Activated CD4-positive, alpha-beta T cell treated with anti-CD3 and anti-CD28 coated beads for 36 hours (primary cell): ENCODE results near the gene ITPR2. TPM values are rescaled to one million over a fixed set of nuclear protein-coding genes. Genes with fewer than 3 reads are reported as not detected.
A peak's percentile ranks its signal among the peaks of the same experiment; 100 is the strongest.

Experiments used
- ATAC-seq: fragments of 200-7000 bp; cut with Tn5 transposase; one replicate; pipeline ENCODE4 v1.10.0; 2021; ENCODE audit warnings: mild to moderate bottlenecking, moderate library complexity
- CTCF ChIA-PET: fragments of 350-600 bp; sonication (Branson Sonifier 250); formaldehyde crosslinking; loops from one replicate; lab custom pipeline; 2021; ENCODE audit warnings: antibody characterized with exemption; lab: Charles Lee
- POLR2A ChIA-PET: fragments of 350-600 bp; sonication (Branson Sonifier 250); formaldehyde crosslinking; loops from one replicate; lab custom pipeline; 2021; ENCODE audit warnings: antibody characterized with exemption, inconsistent platforms; lab: Charles Lee
- DNase-seq: peaks from one replicate; pipeline ENCODE4 v3.0.0-alpha.2; 2020
- H3K27ac Mint-ChIP-seq: one replicate; pipeline ENCODE4 v1.8.0; 2021; ENCODE audit warnings: mixed read lengths
- H3K27me3 Mint-ChIP-seq: one replicate; pipeline ENCODE4 v1.8.0; 2021; ENCODE audit warnings: mixed read lengths
- H3K36me3 Mint-ChIP-seq: one replicate; pipeline ENCODE4 v1.8.0; 2021; ENCODE audit warnings: low read depth, mixed read lengths
- H3K4me1 Mint-ChIP-seq: one replicate; pipeline ENCODE4 v1.8.0; 2021; ENCODE audit warnings: mixed read lengths
- H3K4me3 Mint-ChIP-seq: one replicate; pipeline ENCODE4 v1.8.0; 2021; ENCODE audit warnings: mild to moderate bottlenecking, moderate library complexity, mixed read lengths
- H3K9me3 Mint-ChIP-seq: one replicate; pipeline ENCODE4 v1.8.0; 2021; ENCODE audit warnings: low read depth, mixed read lengths
- intact Hi-C, 2 experiments: fragments of 100-400 bp; cut with DNase I in 1 of 2; cut with micrococcal nuclease in 1 of 2; formaldehyde crosslinking; loops; one replicate each; pipeline versions ENCODE4 v1.14.2 to v1.15.1; 2022 to 2024; cut with DNase I, micrococcal nuclease
- total RNA-seq, 2 experiments: library from RNA; stranded (reverse); gene quantifications; one replicate each; pipeline ENCODE4 v1.2.3, GENCODE V29; 2021

ITPR2 gene
- total RNA-seq, result 10 to 100 TPM; 27.3 to 28.6 TPM

GRCh38 chr12:26832822-26833742 lies at the start of gene ITPR2:
Gene ITPR2, minus strand, starts transcription at chr12:26833194. Its CDS starts 413 bp downstream, at chr12:26832781.
- no peaks in the 10 kb centered on the region for H3K9me3 Mint-ChIP-seq

DNA sequence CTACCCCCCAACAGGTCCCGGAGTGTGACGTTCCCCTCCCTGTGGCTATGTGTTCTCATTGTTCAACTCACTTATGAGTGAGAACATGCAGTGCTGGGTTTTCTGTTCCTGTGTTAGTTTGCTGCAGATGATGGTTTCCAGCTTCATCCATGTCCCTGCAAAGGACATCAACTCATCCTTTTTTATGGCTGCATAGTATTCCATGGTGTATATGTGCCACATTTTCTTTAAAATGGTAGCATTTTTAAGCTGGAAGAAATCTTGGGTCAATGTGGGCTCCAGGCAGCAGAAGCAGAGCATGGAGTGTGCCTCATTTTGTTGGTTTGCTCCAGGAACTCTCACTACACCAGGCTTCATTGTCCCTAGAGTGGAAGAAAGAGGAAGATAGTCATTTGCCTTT lies 47.6 kb upstream of the ITPR2 start:
- ATAC-seq, result no peak
- Mint-ChIP-seq H3K27ac (no peak overlapping the region), H3K4me3 (no peak overlapping the region), H3K27me3 (peaks cover 2% of the 10 kb centered on the region), H3K9me3 (peaks cover 3% of the 10 kb centered on the region), H3K4me1 (peaks cover 10% of the 10 kb centered on the region), H3K36me3 (no peaks in the 10 kb centered on the region)
- POLR2A ChIA-PET, result no interaction called here
- intact Hi-C loops, result loop anchor here (10.0 kb wide), 2 partner anchors 46 to 756 kb away; partner anchors contain the start of genes BHLHE41 (in 1 of the 2) and ITPR2 (in 1 of the 2)
- CTCF ChIA-PET, result interaction anchor here (0.6 to 1.5 kb wide), 6 partner anchors 10 to 425 kb away, joined by 3 to 5 read pairs (median 4); no protein-coding TSS in a partner anchor
- no peak for DNase-seq

More at GRCh38 chr12:26832822-26833742, at the start of gene ITPR2:
- peaks cover 37% of the 10 kb centered on the region for H3K4me1 Mint-ChIP-seq
- intact Hi-C loops, result loop anchor here (1.0 to 10.0 kb wide), 10 partner anchors 52 to 878 kb away; partner anchors contain the start of genes FGFR1OP2 (in 2 of the 2), TM7SF3 (in 2 of the 2), MRPS35 (in 1 of the 2) and STK38L (in 1 of the 2)
- H3K27me3 Mint-ChIP-seq, result no peaks in the 10 kb centered on the region
- ChIA-PET CTCF (interaction anchor here (0.6 to 3.1 kb wide), 22 partner anchors 9 to 473 kb away, joined by 3 to 14 read pairs (median 3); no protein-coding TSS in a partner anchor), POLR2A (interaction anchor here (1.0 to 2.0 kb wide), 6 partner anchors 25 to 691 kb away, joined by 3 to 11 read pairs (median 4); partner anchors contain the start of genes MED21 and PPFIBP1)
- peak within 1 kb of the TSS; percentile 99 for H3K27ac Mint-ChIP-seq
- ATAC-seq (peak; percentile 91), DNase-seq (peak; percentile 97)
- H3K36me3 Mint-ChIP-seq, result peaks cover 13% of the 10 kb centered on the region
- H3K4me3 Mint-ChIP-seq, result peak within 1 kb of the TSS; percentile 96

DNA sequence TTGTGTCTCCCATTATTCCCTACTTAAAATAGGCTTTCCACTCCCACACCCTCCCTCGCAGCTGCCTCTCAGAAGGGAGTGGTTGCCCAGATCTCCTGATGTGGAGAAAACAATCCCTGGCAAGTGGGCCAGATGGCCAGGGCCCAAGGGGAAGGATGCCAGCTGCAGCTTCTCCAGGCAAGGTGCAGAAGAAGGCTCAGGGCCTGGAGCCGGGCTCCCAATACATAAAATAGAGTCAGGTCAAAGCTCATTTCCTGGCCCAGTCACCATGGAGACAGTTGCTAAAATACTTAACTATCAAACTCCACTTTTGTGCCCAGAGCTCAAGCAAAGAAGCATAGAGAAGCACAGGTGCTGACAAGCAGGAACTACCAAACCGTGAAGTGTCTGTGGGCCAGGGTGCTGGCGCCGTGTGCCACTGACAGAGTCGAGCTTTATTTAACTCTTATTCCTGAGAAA lies 45.7 kb upstream of the ITPR2 start:
- intact Hi-C loops, result no loop called here
- Mint-ChIP-seq H3K36me3 (no peaks in the 10 kb centered on the region), H3K27ac (no peak overlapping the region), H3K4me3 (no peak overlapping the region), H3K4me1 (no peaks in the 10 kb centered on the region), H3K27me3 (peaks cover 2% of the 10 kb centered on the region), H3K9me3 (peaks cover 3% of the 10 kb centered on the region)
- ChIA-PET POLR2A (no interaction called here), CTCF (interaction anchor here (0.7 to 1.9 kb wide), 7 partner anchors 12 to 157 kb away, joined by 3 to 6 read pairs (median 3); partner anchors contain the start of gene ITPR2)
- ATAC-seq (no peak), DNase-seq (no peak)

DNA sequence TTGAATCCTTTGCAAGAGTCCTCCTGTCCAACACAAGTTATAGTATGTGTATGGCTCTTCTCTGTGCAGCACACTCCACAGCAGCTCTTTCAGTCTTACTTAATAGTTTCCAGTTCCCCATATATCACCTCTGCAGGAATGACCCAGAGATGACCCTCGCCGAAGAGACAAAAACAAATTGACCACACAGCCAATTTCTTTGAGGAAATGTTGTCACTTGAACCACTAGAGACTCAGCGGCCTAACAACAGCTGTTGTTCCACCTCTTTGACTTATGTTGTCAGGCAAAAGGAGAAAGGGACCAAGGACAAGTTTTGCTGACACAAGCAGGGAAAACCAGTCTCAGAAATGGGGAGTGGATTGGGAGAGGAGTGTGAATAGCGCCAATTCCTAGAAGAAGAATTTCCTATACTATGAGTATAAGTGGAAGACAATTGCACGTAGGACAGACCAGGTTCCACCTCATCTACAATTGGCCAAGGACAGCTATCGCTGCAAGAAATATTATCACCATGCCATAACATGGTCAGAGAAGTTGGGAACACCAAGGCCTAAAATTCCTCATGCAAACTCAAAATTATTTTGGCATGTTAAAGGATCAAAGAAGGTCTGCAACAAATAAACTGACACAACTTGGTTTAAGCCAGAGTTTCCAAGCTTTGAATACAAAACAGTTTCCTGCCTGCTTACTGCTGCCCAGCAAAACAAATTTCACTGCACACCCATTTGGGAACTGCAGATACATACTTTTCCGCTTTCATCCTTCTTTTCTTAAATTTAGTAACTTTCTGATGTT lies 41.7 kb upstream of the ITPR2 start:
- ATAC-seq (no peak), DNase-seq (no peak)
- Mint-ChIP-seq H3K27ac (no peak overlapping the region), H3K4me1 (peaks cover 9% of the 10 kb centered on the region), H3K4me3 (no peak overlapping the region), H3K9me3 (no peaks in the 10 kb centered on the region), H3K27me3 (no peaks in the 10 kb centered on the region), H3K36me3 (no peaks in the 10 kb centered on the region)
- intact Hi-C loops, result no loop called here
- ChIA-PET CTCF (interaction anchor here (1.1 to 3.1 kb wide), 4 partner anchors 10 to 16 kb away, joined by 3 to 20 read pairs (median 4); no protein-coding TSS in a partner anchor), POLR2A (no interaction called here)

DNA sequence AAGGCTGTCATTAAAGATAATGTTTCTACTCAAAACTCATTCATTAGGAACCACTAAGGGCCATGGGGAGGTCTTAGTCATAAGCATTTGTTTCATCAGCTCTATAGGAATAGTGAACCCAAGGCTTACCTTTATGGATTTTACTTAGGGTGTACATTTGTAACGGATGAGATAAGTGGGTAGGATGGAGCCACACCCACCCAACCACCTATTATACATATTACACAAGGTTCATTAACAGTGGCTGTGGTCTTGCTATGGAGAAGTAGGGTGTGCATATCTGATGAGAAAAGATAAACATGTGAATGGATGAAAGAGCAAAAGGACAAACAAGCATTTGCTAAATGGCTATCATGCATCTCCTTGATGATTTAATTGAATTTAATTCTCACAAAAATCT lies 39.6 kb upstream of the ITPR2 start:
- CTCF ChIA-PET, result interaction anchor here (1.2 kb wide), 2 partner anchors 12 to 15 kb away, joined by 3 to 4 read pairs; no protein-coding TSS in a partner anchor
- H3K27ac Mint-ChIP-seq, result no peak overlapping the region
- H3K4me3 Mint-ChIP-seq, result no peak overlapping the region
- no peak for DNase-seq
- POLR2A ChIA-PET, result no interaction called here
- intact Hi-C loops, result no loop called here
- ATAC-seq, result no peak
- H3K4me1 Mint-ChIP-seq, result peaks cover 15% of the 10 kb centered on the region
- no peaks in the 10 kb centered on the region for H3K36me3 Mint-ChIP-seq
- no peaks in the 10 kb centered on the region for H3K27me3 Mint-ChIP-seq
- no peaks in the 10 kb centered on the region for H3K9me3 Mint-ChIP-seq

DNA sequence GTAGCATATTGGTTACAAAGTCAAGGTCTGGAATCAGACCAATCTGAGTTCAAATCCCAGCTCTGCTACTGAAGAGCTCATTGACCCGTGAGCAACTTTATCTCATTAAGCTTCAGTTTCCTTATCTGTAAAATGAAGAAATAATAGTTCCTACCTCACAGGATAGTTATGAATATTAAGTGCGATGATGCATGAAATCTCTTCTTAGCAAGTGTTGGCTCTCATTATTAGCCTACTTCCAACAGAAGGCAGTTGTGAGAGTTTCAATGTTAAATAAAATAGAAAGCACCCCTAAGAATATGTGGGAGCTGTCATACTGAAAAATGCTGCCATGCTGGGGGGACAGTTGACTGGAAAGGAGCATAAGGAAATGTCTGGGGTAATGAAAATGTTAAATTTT lies 39.0 kb upstream of the ITPR2 start:
- no peaks in the 10 kb centered on the region for H3K27me3 Mint-ChIP-seq
- CTCF ChIA-PET, result interaction anchor here (1.2 kb wide), 2 partner anchors 13 to 16 kb away, joined by 3 to 4 read pairs; no protein-coding TSS in a partner anchor
- intact Hi-C loops, result no loop called here

GRCh38 chr12:26870491-26871419 lies 37.8 kb upstream of the ITPR2 start:
- intact Hi-C loops, result no loop called here
- H3K9me3 Mint-ChIP-seq, result no peaks in the 10 kb centered on the region
- POLR2A ChIA-PET, result no interaction called here
- H3K27ac Mint-ChIP-seq, result no peak overlapping the region
- DNase-seq (no peak), ATAC-seq (no peak)
- CTCF ChIA-PET, result interaction anchor here (0.7 to 2.2 kb wide), 3 partner anchors 9 to 251 kb away, joined by 5 to 7 read pairs (median 5); no protein-coding TSS in a partner anchor
- no peak overlapping the region for H3K4me3 Mint-ChIP-seq
- no peaks in the 10 kb centered on the region for H3K27me3 Mint-ChIP-seq
- H3K4me1 Mint-ChIP-seq, result peaks cover 23% of the 10 kb centered on the region
- H3K36me3 Mint-ChIP-seq, result no peaks in the 10 kb centered on the region

More for the DNA sequence above, 39.0 kb upstream of the ITPR2 start:
- ATAC-seq (no peak), DNase-seq (no peak)
- Mint-ChIP-seq H3K27ac (no peak overlapping the region), H3K4me1 (peaks cover 21% of the 10 kb centered on the region), H3K36me3 (no peaks in the 10 kb centered on the region), H3K4me3 (no peak overlapping the region), H3K9me3 (no peaks in the 10 kb centered on the region)
- POLR2A ChIA-PET, result no interaction called here

DNA sequence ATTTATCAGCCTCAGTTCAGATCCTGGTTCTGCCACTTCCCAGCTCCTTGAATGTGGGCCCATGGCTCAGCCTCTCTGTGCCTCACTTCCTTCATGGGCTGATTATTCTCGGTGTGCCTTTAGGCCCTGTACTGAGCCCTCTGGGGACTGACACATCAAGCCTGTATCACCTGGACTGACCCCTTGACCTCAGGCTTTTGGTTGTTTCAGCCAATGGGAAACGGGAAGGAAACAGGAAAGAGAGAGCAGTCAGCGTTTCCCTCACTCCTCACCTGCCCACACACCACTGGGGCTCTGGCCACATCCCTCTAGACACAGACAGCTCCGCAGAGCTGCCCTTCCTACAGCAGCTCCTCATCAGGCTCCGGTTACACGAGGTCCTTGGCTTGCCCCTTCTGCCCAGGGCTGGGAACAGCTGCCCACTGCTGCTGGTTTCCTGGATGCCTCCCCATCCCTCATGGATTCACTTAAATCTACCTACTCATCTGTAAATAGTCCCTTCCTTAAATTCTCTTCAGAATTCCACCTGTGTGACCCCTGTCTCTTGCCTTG lies 37.0 kb upstream of the ITPR2 start:
- ATAC-seq, result no peak
- CTCF ChIA-PET, result interaction anchor here (0.5 to 2.2 kb wide), 4 partner anchors 10 to 144 kb away, joined by 3 to 7 read pairs (median 4); partner anchors contain the start of gene TM7SF3
- Mint-ChIP-seq H3K4me1 (peaks cover 23% of the 10 kb centered on the region), H3K36me3 (no peaks in the 10 kb centered on the region), H3K27ac (no peak overlapping the region), H3K27me3 (no peaks in the 10 kb centered on the region), H3K4me3 (no peak overlapping the region), H3K9me3 (no peaks in the 10 kb centered on the region)
- intact Hi-C loops, result no loop called here
- POLR2A ChIA-PET, result interaction anchor here (0.5 kb wide), 1 partner anchor 95 kb away, joined by 3 read pairs; no protein-coding TSS in a partner anchor
- no peak for DNase-seq

DNA sequence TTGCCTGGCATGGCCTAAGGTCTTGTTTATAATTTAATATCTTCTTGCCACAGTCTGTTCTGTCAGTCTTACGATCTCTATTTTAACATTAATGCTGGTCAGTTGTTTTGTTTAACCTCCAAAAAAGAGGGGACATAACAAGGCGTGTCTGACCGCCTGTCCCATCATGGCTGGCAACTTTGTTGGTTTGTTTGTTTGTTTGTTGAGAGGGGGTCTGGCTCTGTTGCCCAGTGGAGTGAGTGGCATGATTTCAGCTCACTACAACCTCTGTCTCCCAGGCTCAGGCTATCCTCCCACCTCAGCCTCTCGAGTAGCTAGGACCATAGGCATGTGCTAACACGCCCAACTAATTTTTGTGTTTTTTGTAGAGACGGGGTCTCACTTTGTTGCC lies 36.1 kb upstream of the ITPR2 start:
- DNase-seq, result no peak
- no peak for ATAC-seq
- H3K4me3 Mint-ChIP-seq, result no peak overlapping the region
- CTCF ChIA-PET, result interaction anchor here (0.5 to 1.8 kb wide), 4 partner anchors 8 to 145 kb away, joined by 3 to 6 read pairs (median 4); partner anchors contain the start of gene TM7SF3
- POLR2A ChIA-PET, result no interaction called here
- no peak overlapping the region for H3K27ac Mint-ChIP-seq
- no peaks in the 10 kb centered on the region for H3K27me3 Mint-ChIP-seq
- intact Hi-C loops, result no loop called here
- peaks cover 23% of the 10 kb centered on the region for H3K4me1 Mint-ChIP-seq
- no peaks in the 10 kb centered on the region for H3K36me3 Mint-ChIP-seq
- no peaks in the 10 kb centered on the region for H3K9me3 Mint-ChIP-seq
